Measurements from ENCODE around the gene RAPGEF6. TPM values are rescaled to one million over a fixed set of nuclear protein-coding genes. Genes with fewer than 3 reads are reported as not detected.
A peak's percentile ranks its signal among the peaks of the same experiment; 100 is the strongest.

Gene RAPGEF6
- total and polyA plus RNA-seq, 2 of the 4 experiments (the other 2 are of a cell fraction) = 5.8 to 18.8 TPM

- no peaks in the 10 kb centered on the region for H3K36me3 ChIP-seq (ENCODE audit: control insufficient read depth, insufficient read depth, low read length)
- no peak overlapping the region for H4K5ac ChIP-seq (ENCODE audit: low read depth, low read length)
- WGBS, 2 experiments (ENCODE audit: extremely low coverage in 2 of 2, insufficient read length in 1 of 2) = no CpG with 5 or more reads among the region's 5 CpGs
- no peak overlapping the region for H2AFZ ChIP-seq (replicated peaks; ENCODE audit: low read length, poor library complexity)
- dilution Hi-C loops (cut with HindIII; ENCODE audit: low sequenced_read_pairs, unreplicated experiment) = no loop called here
- H2BK5ac ChIP-seq (ENCODE audit: low read depth, low read length, poor library complexity, severe bottlenecking) = peak overlapping the region; percentile 58
- H3K56ac ChIP-seq (ENCODE audit: extremely low read depth, insufficient read depth, low read length) = no peak overlapping the region
- no peak overlapping the region for H3K27ac ChIP-seq (ENCODE audit: insufficient read depth, low read length)
- peaks cover 5% of the 10 kb centered on the region for H3K4me1 ChIP-seq (ENCODE audit: control insufficient read depth, insufficient read depth, low read length)
- H3K4ac ChIP-seq (ENCODE audit: low read depth, low read length) = no peak overlapping the region
- TF ChIP-seq RFX5 (IDR thresholded peaks at IDR 0.05; ENCODE audit: low read depth, low read length) (no peak), POLR2A (IDR thresholded peaks at IDR 0.05; ENCODE audit: low read depth, low read length) (no peak), CEBPB (IDR thresholded peaks at IDR 0.05; ENCODE audit: low read depth, low read length) (no peak), USF2 (IDR thresholded peaks at IDR 0.05; ENCODE audit: low read depth, low read length) (no peak), SMC3 (IDR thresholded peaks at IDR 0.05; ENCODE audit: low read depth, low read length) (no peak), RCOR1 (IDR thresholded peaks at IDR 0.05; ENCODE audit: insufficient replicate concordance, low read length) (no peak), MXI1 (IDR thresholded peaks at IDR 0.05; ENCODE audit: borderline replicate concordance, low read depth, low read length) (no peak), FOS (IDR thresholded peaks at IDR 0.05; ENCODE audit: low read depth, low read length) (no peak), CHD1 (IDR thresholded peaks at IDR 0.05; ENCODE audit: low read depth, low read length) (no peak)
- no peak for DNase-seq
- H3K23ac ChIP-seq (ENCODE audit: low read depth, low read length) = peak overlapping the region; percentile 52; the same call in 1 of the 2 replicates
- H2BK120ac ChIP-seq (ENCODE audit: low read depth, low read length) = no peak overlapping the region
- intact Hi-C loops (cut with micrococcal nuclease) = loop anchor here (2.0 kb wide), 1 partner anchor 41 kb away; no protein-coding TSS in a partner anchor
- H3K4me2 ChIP-seq (ENCODE audit: low read depth, low read length) = peak overlapping the region; percentile 78
- H2AK9ac ChIP-seq (replicated peaks; ENCODE audit: low read depth, low read length, poor library complexity) = no peak overlapping the region
- H3K14ac ChIP-seq (replicated peaks; ENCODE audit: low read depth, low read length) = no peak overlapping the region
- no peak overlapping the region for H2BK15ac ChIP-seq (ENCODE audit: low read depth, low read length)
- CTCF ChIA-PET = interaction anchor here (1.1 kb wide), 1 partner anchor 44 kb away, joined by 6 read pairs; no protein-coding TSS in a partner anchor
- in situ Hi-C loops (cut with MboI; ENCODE audit: low sequenced_read_pairs) = no loop called here
- H3K18ac ChIP-seq (ENCODE audit: low read depth, low read length) = no peak overlapping the region
- no peak overlapping the region for H4K8ac ChIP-seq (ENCODE audit: low read depth in 2 of 2, low read length in 2 of 2)
- H4K20me1 ChIP-seq (ENCODE audit: insufficient read depth, low read length) = peaks cover 9% of the 10 kb centered on the region; the same call in 1 of the 2 replicates
- no peak for ATAC-seq (ENCODE audit: low read depth)
- no peaks in the 10 kb centered on the region for H3K9me3 ChIP-seq (ENCODE audit: control insufficient read depth, insufficient read depth, low read length)
- H3K4me3 ChIP-seq (ENCODE audit: insufficient read depth, low read depth, low read length) = peak overlapping the region; percentile 66
- peak overlapping the region; percentile 73; the same call in 1 of the 2 replicates for H3K9ac ChIP-seq (ENCODE audit: low read depth, low read length)
- H4K91ac ChIP-seq (ENCODE audit: insufficient read depth, low read depth, low read length) = no peak overlapping the region
- POLR2A ChIA-PET (ENCODE audit: unreplicated experiment) = no interaction called here
- H3K27me3 ChIP-seq (ENCODE audit: control insufficient read depth, insufficient read depth, low read length) = no peaks in the 10 kb centered on the region
- BruUV-seq (replicated peaks) = no TSS peak
- peaks cover 5% of the 10 kb centered on the region for H3K9me1 ChIP-seq (ENCODE audit: insufficient read depth, low read length)
- H2AK5ac ChIP-seq (ENCODE audit: low read depth, low read length) = no peak overlapping the region
- H3K79me1 ChIP-seq (ENCODE audit: low read depth in 1 of 2, low read length in 2 of 2) = peaks cover 2 to 48% of the 10 kb centered on the region in 2 experiments; a peak in 3 of 4 replicates
- no peak overlapping the region for H2BK20ac ChIP-seq (ENCODE audit: low read depth, low read length)
Observed at GRCh38 chr5:131633830-131634229, 1.2 kb downstream of the RAPGEF6 start.

Measured in IMR-90 (cell line).